ENCODE measurements around the gene DSG4. TPM values are rescaled to one million over a fixed set of nuclear protein-coding genes. Genes with fewer than 3 reads are reported as not detected.

DSG4 gene
- total RNA-seq, 1 donor from 2014 or later, result not detected

DNA sequence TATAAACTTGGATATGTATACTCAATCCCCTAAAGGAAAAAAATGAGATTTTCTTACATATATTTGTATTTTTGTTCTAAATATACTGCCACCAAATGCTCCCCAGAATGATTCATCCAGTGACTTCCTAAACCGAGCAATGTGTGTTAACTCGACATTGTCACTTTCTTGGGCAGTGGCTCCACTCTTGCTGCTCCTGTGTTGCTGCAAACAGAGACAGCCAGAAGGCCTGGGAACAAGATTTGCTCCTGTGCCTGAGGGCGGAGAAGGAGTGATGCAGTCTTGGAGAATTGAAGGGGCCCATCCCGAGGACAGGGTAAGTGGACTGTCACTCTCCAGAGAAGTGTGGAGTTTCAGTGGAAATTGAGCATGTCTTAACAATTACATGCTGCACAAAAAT is 32.7 kb downstream of the DSG4 start:
- no peak for DNase-seq (ENCODE audit: low read depth in 2 of 2)

DNA sequence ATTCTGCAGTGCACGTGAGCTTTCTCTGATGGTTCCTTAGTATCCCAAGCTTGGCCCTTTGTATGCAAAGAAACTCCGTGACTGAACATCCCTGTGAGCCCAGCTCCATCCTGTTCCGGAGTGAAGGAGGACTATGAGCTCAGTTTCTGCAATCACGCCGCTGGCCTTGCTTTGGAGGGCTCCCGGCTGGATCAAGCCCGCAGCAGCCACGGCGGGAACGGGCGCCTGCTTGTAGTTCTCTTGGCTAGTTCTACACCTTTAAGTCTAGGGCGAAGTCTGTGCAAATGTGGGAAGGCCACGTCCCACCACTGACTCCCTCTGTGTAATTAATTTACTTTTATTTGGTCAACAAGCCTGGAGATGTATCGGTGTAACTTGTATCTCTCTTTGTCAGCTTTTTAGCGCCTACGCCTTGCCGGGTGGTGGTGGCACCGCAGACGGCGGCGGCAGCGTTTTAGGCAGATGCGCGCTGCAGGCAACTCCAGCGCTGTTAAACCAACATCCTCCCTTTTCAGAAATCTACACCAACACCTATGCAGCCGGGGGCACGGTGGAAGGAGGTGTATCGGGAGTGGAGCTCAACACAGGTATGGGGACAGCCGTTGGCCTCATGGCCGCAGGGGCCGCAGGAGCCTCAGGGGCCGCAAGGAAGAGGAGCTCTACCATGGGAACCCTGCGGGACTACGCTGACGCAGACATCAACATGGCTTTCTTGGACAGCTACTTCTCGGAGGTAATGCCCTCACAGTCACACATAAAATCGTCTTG is 34.3 kb downstream of the DSG4 start:
- DNase-seq (ENCODE audit: low read depth in 2 of 2), result no peak

DNA sequence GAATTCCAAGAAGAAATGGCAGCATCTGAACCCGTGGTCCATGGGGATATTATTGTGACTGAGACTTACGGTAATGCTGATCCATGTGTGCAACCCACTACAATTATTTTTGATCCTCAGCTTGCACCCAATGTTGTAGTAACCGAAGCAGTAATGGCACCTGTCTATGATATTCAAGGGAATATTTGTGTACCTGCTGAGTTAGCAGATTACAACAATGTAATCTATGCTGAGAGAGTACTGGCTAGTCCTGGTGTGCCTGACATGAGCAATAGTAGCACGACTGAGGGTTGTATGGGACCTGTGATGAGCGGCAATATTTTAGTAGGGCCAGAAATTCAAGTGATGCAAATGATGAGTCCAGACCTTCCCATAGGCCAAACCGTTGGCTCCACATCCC is 36.6 kb downstream of the DSG4 start:
- no peak for DNase-seq (ENCODE audit: low read depth in 2 of 2)

- no peak for DNase-seq (ENCODE audit: low read depth in 2 of 2)
These were observed 41.3 kb downstream of the DSG4 start for GRCh38 chr18:31417850-31418249.

GRCh38 chr18:31419457-31419932 is 42.9 kb downstream of the DSG4 start:
- no peak for DNase-seq (ENCODE audit: low read depth in 2 of 2)

DNA sequence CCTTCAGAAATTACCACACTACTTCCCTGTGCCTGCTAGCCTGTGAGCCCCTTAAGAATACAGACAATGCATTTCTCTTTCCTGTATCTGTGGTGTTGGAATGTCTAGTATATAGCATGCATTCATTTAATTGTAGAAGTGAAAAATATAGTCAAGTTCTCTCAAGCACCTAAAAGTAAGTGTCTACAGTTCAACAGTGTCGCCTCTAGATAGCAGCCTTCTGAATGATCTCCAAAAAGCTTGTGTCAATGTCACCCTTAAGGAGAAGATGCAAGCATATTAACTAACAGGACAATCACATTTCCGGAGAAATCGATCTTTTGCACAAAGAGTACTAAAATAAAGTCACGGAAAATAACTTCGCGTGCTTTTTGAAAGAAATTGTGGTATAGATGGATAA is 43.5 kb downstream of the DSG4 start:
- DNase-seq (ENCODE audit: low read depth in 2 of 2), result no peak

DNA sequence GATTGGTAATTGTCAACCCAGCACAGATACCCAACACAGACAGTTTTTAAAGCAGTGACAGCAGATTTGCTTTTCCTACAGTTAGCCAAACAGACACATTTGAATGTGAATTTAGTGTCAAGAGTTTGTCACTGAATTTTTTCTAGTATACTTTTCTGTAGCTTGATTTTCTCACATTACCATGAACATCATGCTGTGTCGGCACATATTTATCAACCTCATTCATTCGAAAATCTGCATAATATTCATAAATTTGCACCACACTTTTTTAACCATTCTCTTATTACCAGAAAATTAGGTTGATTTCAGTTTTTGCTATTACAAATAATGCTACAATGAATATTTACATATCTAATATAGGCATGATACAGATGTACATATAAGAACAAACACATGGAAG is 43.9 kb downstream of the DSG4 start:
- DNase-seq (ENCODE audit: low read depth in 2 of 2), result no peak

DNA sequence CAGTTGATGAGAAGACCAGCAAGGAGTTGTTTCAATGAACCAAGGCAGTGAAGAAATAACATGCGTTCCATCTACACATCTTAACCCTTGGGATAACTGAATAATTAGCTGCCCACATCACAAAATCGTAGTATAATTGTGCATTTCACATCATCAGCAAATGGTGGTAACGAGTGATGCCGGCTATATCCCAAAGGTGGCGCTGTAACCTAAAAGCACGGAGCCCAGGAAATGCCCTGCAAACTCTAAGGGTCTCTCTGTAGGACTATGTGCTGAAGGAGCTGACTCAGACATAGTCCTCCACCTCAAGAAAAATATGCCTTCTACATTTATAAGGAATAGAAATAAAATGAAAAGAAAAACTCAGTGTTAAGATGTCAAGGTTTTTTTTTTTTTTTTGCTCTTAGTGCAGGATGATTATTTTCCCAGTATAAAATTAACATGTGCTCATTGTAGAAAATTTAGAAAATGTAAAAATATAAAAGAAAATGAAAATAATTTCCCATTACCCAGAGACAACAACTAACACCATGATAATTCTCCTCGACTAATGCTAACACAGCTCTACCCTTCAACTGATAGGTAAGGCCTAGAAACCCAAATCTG is 47.9 kb downstream of the DSG4 start:
- DNase-seq (ENCODE audit: low read depth in 2 of 2), result peak in 1 of 2 donors; percentile 4

DNA sequence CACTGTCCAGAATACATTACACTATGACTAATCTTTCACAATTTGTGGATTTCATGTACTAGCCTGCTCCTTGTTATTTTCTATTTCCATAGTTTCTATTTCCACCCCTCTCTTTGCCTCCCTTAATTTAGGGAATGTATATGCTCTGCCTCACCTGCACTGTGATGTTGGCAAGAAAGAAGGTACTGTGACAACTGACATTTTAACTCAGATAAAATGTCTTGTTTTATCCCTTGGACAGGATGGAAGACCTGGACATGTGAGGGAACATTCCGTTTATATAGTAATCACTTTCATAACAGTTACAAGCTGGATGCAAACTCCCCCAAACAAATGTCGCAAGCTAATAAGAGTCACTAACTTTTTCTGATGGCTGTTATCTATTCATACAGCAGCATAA is 49.4 kb downstream of the DSG4 start:
- DNase-seq (ENCODE audit: low read depth in 2 of 2), result no peak

DNA sequence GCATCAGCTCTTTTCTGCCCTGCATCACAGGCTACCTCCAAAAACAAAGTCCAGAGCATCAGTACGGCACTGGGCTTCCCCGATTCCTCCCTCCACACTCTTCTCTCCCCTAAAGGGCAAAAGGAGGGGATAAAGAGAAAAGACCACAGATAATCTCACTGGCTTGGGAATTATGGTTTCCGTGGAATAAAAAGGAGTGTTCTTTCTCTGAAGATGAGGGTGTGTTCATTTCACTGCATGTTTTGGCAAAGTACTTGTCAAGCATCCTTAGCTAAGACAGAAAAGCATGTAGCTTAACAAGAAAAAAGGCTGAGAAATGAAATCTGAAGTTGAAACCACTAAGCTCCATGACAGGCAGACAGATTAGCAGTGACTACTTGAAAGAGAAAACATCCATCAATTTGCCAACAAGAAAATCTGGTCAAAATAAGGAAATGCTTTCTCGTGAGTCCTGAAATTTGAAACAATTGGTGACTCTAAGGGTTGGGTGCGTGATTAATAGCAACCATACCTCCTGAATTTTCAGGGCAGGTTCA is 50.4 kb downstream of the DSG4 start:
- no peak for DNase-seq (ENCODE audit: low read depth in 2 of 2)

DNA sequence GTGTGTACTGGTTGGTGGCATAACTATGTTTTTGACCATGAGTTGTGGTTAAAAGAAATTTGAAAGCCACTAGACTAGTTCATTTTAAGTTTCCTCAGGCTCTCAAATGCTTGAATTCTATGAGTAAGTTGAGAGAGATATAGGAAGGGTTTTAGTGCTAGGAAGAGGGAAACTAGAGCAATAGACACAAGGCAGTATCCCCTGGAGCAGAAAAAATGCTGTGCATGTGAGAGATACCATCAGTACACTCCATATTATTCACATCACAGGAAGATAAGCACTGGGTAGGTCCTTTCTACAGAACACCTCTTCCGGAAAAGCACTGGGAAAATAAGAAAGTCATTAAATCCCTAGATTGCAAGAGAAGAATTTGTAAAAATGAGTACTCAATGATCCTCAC is 51.6 kb downstream of the DSG4 start:
- DNase-seq (ENCODE audit: low read depth in 2 of 2), result no peak

- DNase-seq (ENCODE audit: low read depth in 2 of 2), result no peak
These were observed 53.0 kb downstream of the DSG4 start for GRCh38 chr18:31429623-31430022.

DNA sequence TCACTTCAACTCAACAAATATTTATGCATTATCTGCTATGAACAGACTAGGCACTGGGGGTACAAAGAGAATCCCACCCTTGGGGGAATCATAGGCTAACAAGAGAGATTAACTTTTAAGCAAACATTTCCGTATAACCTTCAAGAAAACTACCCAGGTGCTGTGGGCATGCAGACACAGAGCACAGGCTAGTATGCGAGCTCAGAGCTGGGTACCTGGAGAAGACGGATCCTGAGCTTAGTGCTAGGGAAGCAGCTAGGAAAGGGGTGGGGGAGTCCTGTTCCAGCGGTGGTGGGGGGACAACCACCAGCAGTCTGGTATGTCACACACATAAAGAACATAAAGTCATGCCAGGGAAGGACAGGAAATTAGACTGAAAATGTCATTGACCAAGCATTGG is 53.5 kb downstream of the DSG4 start:
- DNase-seq (ENCODE audit: low read depth in 2 of 2), result no peak

DNA sequence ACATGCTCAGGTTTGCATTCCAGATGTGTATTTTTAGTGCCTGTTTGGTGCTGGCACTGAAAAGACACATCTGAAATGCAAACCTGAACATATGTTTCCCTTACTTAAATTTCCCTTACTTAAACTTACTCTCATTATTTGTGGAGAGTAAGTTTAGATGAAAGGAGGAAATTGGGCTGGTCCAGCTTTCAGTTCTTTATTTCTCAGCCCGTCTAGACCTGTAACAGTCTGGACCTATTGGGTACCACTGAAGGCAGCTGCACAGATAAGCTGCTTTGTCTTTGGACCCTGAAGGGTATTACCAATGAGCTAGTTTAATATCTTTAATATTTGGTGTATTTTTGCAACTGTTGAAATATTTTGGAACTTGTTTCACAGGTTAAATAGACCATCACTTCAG is 54.0 kb downstream of the DSG4 start:
- no peak for DNase-seq (ENCODE audit: low read depth in 2 of 2)

GRCh38 chr18:31432316-31432715 is 55.7 kb downstream of the DSG4 start:
- DNase-seq (ENCODE audit: low read depth in 2 of 2), result no peak

GRCh38 chr18:31436825-31437224 is 60.2 kb downstream of the DSG4 start:
- no peak for DNase-seq (ENCODE audit: low read depth in 2 of 2)

DNA sequence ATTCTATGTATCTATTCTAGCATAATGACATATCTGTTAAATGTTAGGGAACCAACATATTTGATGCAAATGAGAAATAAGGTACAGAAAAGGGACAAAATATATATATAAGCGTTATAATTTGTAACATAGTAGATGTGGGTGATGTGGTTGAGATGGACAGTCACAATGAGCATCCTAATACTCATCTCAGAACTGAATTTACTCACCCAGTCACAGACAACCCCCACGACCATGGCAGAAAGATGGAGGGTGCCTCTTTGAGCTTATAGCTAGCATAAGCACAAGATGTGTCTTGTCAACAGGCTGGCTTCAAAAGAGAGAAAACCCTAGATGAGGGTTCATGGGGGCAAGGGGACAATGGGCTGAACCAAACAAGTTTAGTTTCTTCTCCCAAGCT is 61.8 kb downstream of the DSG4 start:
- no peak for DNase-seq (ENCODE audit: low read depth in 2 of 2)

DNA sequence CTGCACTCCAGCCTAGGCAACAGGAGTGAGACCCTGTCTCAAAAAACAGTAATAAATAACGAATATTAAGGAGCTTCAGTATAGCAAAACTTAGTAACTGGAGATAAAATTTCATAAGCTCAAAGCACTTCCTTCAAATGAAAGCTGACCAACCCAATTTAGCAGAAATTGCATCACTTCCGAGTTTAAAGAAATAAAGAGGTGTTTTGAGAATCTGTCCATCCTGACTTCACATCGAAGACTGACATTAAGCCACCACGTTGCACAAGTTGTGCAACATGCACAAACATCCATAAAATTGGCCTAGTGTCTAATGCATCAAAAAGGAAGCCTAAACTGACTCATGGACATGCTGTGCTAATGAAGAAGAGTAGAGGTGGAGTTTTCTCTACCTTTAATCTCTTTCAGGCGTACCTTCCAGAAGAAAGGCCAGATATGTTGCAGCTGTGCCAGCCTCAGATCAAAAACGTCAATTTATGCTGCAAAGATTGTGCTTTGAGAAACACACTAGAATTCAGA is 63.3 kb downstream of the DSG4 start:
- no peak for DNase-seq (ENCODE audit: low read depth in 2 of 2)

DNA sequence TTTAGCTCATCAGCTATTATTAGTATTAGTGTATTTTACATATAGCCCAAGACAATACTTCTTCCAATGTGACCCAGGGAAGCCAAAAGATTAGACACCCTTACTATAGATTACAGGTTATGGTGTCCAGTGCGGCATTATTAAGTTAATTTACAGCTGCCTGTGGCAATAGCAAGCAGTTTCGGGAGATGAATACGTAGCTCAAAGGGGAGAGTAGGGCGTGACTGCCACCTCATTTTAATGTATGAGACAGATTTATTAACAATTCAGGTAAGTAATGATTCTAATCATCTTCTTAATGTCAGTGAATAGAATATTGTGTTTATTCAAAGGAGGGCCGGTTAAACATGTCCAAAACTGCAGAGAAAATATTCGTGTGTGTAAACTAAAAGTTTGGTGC is 64.2 kb downstream of the DSG4 start:
- DNase-seq (ENCODE audit: low read depth in 2 of 2), result no peak

- DNase-seq (ENCODE audit: low read depth in 2 of 2), result no peak
These were observed 64.9 kb downstream of the DSG4 start for GRCh38 chr18:31441493-31441892.

- DNase-seq (ENCODE audit: low read depth in 2 of 2), result no peak
These were observed 67.6 kb downstream of the DSG4 start for GRCh38 chr18:31444142-31444541.

- DNase-seq (ENCODE audit: low read depth in 2 of 2), result no peak
These were observed 69.3 kb downstream of the DSG4 start for GRCh38 chr18:31445908-31446307.

DNA sequence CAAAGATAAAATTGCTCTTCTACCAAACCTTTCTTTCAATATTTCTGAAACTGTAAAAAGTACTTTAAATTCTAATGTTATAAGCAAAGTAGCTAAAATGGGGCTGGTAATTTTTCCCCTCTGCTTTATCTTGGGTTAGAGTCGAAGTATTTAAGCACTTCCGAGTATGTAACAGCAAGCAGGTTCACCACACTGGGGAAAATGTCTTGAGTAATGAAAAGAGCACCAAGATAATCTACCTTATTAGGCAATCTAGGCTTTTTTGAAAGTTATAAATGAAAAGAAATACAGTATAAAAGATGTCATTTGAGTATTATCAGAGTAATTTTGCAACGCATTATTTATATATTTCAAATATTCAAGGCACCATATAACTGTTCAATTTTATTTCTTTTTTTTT is 70.3 kb downstream of the DSG4 start:
- no peak for DNase-seq (ENCODE audit: low read depth in 2 of 2)

Measured in dermis microvascular lymphatic vessel endothelial cell (primary cell).